CD4-positive, alpha-beta T cell (primary cell): ENCODE results near the gene OXNAD1. TPM values are rescaled to one million over a fixed set of nuclear protein-coding genes. Genes with fewer than 3 reads are reported as not detected.

Source experiments
- ATAC-seq: fragments of 200-7000 bp; cut with Tn5 transposase; one replicate; pipeline ENCODE4 v1.10.0; 2022; ENCODE audit warnings: mild to moderate bottlenecking; ENCODE audit not compliant: poor library complexity
- CTCF ChIA-PET: fragments of 350-600 bp; sonication (Branson Sonifier 250); formaldehyde crosslinking; loops from one replicate; lab custom pipeline; 2021; ENCODE audit warnings: antibody characterized with exemption, inconsistent platforms; lab: Charles Lee
- POLR2A ChIA-PET: fragments of 350-600 bp; sonication (Branson Sonifier 250); formaldehyde crosslinking; loops from one replicate; lab custom pipeline; 2021; ENCODE audit warnings: antibody characterized with exemption, inconsistent platforms; lab: Charles Lee
- DNase-seq, 14 experiments: peaks; one replicate each; pipeline ENCODE4 v3.0.0-alpha.2; 2013 to 2020; ENCODE audit warnings: mixed read lengths in 2 of 14
- H3K27ac ChIP-seq, 2 donors: one replicate each; pipeline versions ENCODE4 v1.5.1 to v1.7.0; 2013; ENCODE audit warnings: low read length in 2 of 2, low read depth in 1 of 2, mild to moderate bottlenecking in 1 of 2
- H3K27me3 ChIP-seq, 2 experiments: 1 replicate in 1 of 2; 2 replicates in 1 of 2; pipeline versions ENCODE4 v1.6.1 to v1.7.0; 2013; ENCODE audit warnings: low read length in 2 of 2, control low read depth in 1 of 2, mild to moderate bottlenecking in 1 of 2, moderate library complexity in 1 of 2; ENCODE audit not compliant: insufficient read depth in 2 of 2, control insufficient read depth in 1 of 2
- H3K36me3 ChIP-seq: one replicate; pipeline ENCODE4 v1.6.1; 2013; ENCODE audit warnings: low read length, control low read depth; ENCODE audit not compliant: insufficient read depth
- H3K4me1 ChIP-seq: one replicate; pipeline ENCODE4 v1.6.1; 2013; ENCODE audit warnings: low read length, control low read depth; ENCODE audit not compliant: insufficient read depth
- H3K4me3 ChIP-seq: one replicate; pipeline ENCODE4 v1.5.1; 2013; ENCODE audit warnings: mild to moderate bottlenecking, low read length, moderate library complexity
- H3K9me3 ChIP-seq, 2 experiments: 1 replicate in 1 of 2; 2 replicates in 1 of 2; pipeline versions ENCODE4 v1.6.1 to v1.7.0; 2013; ENCODE audit warnings: low read length in 2 of 2, mild to moderate bottlenecking in 2 of 2, control low read depth in 1 of 2, moderate library complexity in 1 of 2; ENCODE audit not compliant: control insufficient read depth in 1 of 2, insufficient read depth in 1 of 2
- H3K27ac Mint-ChIP-seq: one replicate; pipeline ENCODE4 v1.8.0; 2020; ENCODE audit warnings: mixed read lengths
- H3K27me3 Mint-ChIP-seq: one replicate; pipeline ENCODE4 v1.8.0; 2021; ENCODE audit warnings: mixed read lengths
- H3K36me3 Mint-ChIP-seq: one replicate; pipeline ENCODE4 v1.8.0; 2021; ENCODE audit warnings: low read depth, mixed read lengths
- H3K4me1 Mint-ChIP-seq: one replicate; pipeline ENCODE4 v1.8.0; 2021; ENCODE audit warnings: low read depth, mixed read lengths
- H3K4me3 Mint-ChIP-seq: one replicate; pipeline ENCODE4 v1.8.0; 2020; ENCODE audit warnings: mild to moderate bottlenecking, mixed read lengths
- H3K9me3 Mint-ChIP-seq: one replicate; pipeline ENCODE4 v1.8.0; 2020; ENCODE audit warnings: mixed read lengths
- CTCF ChIP-seq: fragments of 200-600 bp; IDR thresholded peaks from one replicate; pipeline ENCODE4 v1.8.0; 2022; ENCODE audit warnings: antibody characterized with exemption, mild to moderate bottlenecking
- intact Hi-C, 2 experiments: fragments of 100-400 bp; cut with DNase I in 1 of 2; cut with micrococcal nuclease in 1 of 2; formaldehyde crosslinking; loops; one replicate each; pipeline versions ENCODE4 v1.15.1 to v1.9.0; 2023 to 2025; cut with DNase I, micrococcal nuclease
- total RNA-seq, 174 experiments: library from RNA in 2 of 174; stranded (reverse) in 2 of 174; gene quantifications; one replicate each; pipeline ENCODE4 v1.2.3 and lab custom pipeline; 2021 to 2026

Gene OXNAD1
- total RNA-seq, 2 experiments from 2014 or later: 135 TPM

- intact Hi-C loops: loop anchor here (5.0 to 10.0 kb wide), 4 partner anchors 407 to 839 kb away; partner anchors contain the start of genes BTD (in 1 of the 2), EAF1 (in 1 of the 2), HACL1 (in 1 of the 2) and METTL6 (in 1 of the 2)
- Histone ChIP-seq H3K27ac (peak overlapping the region; percentile 91 to 94), H3K4me3 (peak overlapping the region; percentile 78), H3K27me3 (no peaks in the 10 kb centered on the region), H3K36me3 (peaks cover 24% of the 10 kb centered on the region), H3K4me1 (peaks cover 20% of the 10 kb centered on the region), H3K9me3 (no peaks in the 10 kb centered on the region)
- H3K9me3 Mint-ChIP-seq: no peaks in the 10 kb centered on the region
- peaks cover 48% of the 10 kb centered on the region for H3K4me1 Mint-ChIP-seq
- H3K36me3 Mint-ChIP-seq: peaks cover 28% of the 10 kb centered on the region
- POLR2A ChIA-PET: interaction anchor here (0.7 to 3.4 kb wide), 19 partner anchors 10 to 1478 kb away, joined by 3 to 49 read pairs (median 6); partner anchors contain the start of genes CAPN7 and TBC1D5
- TF ChIP-seq CTCF: no peak
- H3K27me3 Mint-ChIP-seq: no peaks in the 10 kb centered on the region
- DNase-seq (no peak), ATAC-seq (no peak)
- H3K27ac Mint-ChIP-seq: peak overlapping the region; percentile 97
- CTCF ChIA-PET: interaction anchor here (0.9 to 8.6 kb wide), 9 partner anchors 12 to 287 kb away, joined by 3 to 78 read pairs (median 6); partner anchors contain the start of gene RFTN1
- peak overlapping the region; percentile 100 for H3K4me3 Mint-ChIP-seq
Measured at GRCh38 chr3:16264174-16264707, 771 bp upstream of the OXNAD1 start.

- H3K27me3 ChIP-seq: no peaks in the 10 kb centered on the region
- H3K4me3 ChIP-seq: peak overlapping the region; percentile 78
- peaks cover 30% of the 10 kb centered on the region for H3K36me3 Mint-ChIP-seq
- peaks cover 17% of the 10 kb centered on the region for H3K36me3 ChIP-seq
- H3K4me1 Mint-ChIP-seq: peaks cover 48% of the 10 kb centered on the region
- peak overlapping the region; percentile 97 for H3K27ac Mint-ChIP-seq
- peak overlapping the region; percentile 100 for H3K4me3 Mint-ChIP-seq
- peak overlapping the region; percentile 91 to 94 for H3K27ac ChIP-seq
- peaks cover 20% of the 10 kb centered on the region for H3K4me1 ChIP-seq
- no peak for DNase-seq
- no peak for ATAC-seq
- no peaks in the 10 kb centered on the region for H3K9me3 Mint-ChIP-seq
- no peaks in the 10 kb centered on the region for H3K27me3 Mint-ChIP-seq
- H3K9me3 ChIP-seq: no peaks in the 10 kb centered on the region
- CTCF ChIA-PET: interaction anchor here (1.1 to 8.6 kb wide), 8 partner anchors 18 to 286 kb away, joined by 3 to 78 read pairs (median 7); partner anchors contain the start of gene RFTN1
- POLR2A ChIA-PET: interaction anchor here (0.9 to 3.4 kb wide), 19 partner anchors 11 to 1477 kb away, joined by 3 to 49 read pairs (median 6); partner anchors contain the start of genes CAPN7 and TBC1D5
- intact Hi-C loops: loop anchor here (1.0 to 10.0 kb wide), 7 partner anchors 21 to 967 kb away; partner anchors contain the start of genes BTD (in 1 of the 2), EAF1 (in 1 of the 2), HACL1 (in 1 of the 2) and METTL6 (in 1 of the 2)
- no peak for TF ChIP-seq CTCF
Measured at GRCh38 chr3:16265455-16265786, 409 bp downstream of the OXNAD1 start.

DNA sequence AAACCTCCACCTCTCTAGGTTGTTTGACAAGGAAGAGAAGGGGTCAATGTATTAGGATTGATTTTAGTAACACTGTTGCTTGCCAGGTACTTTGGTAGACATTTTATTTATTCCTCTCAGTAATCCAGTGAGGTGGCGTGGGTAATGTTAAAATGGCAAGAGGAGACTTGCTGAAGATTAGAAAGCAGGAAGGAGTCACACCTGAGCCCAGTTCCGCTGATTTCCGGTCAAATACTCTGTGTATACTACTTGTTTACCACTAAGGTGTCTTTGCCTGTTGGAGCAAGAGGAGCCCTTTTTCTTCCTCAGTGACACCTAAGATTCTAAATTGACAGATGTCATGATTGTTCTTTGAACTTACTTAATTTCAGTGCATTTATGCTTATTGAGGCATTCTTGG is 1.7 kb downstream of the OXNAD1 start:
- ChIA-PET CTCF (interaction anchor here (1.2 to 8.6 kb wide), 7 partner anchors 19 to 284 kb away, joined by 3 to 78 read pairs (median 8); partner anchors contain the start of gene RFTN1), POLR2A (interaction anchor here (0.8 to 3.4 kb wide), 2 partner anchors 34 to 35 kb away, joined by 3 to 14 read pairs; no protein-coding TSS in a partner anchor)
- peaks cover 43% of the 10 kb centered on the region for H3K36me3 Mint-ChIP-seq
- peaks cover 48% of the 10 kb centered on the region for H3K4me1 Mint-ChIP-seq
- no peaks in the 10 kb centered on the region for H3K27me3 Mint-ChIP-seq
- DNase-seq: no peak
- peak overlapping the region in 1 of 2 donors; percentile 14 for H3K27ac ChIP-seq
- ATAC-seq: no peak
- no peaks in the 10 kb centered on the region for H3K9me3 Mint-ChIP-seq
- H3K9me3 ChIP-seq: no peaks in the 10 kb centered on the region
- intact Hi-C loops: loop anchor here (5.0 to 10.0 kb wide), 5 partner anchors 261 to 966 kb away; partner anchors contain the start of genes BTD (in 1 of the 2), EAF1 (in 1 of the 2), HACL1 (in 1 of the 2) and METTL6 (in 1 of the 2)
- H3K4me1 ChIP-seq: peaks cover 20% of the 10 kb centered on the region
- TF ChIP-seq CTCF: no peak
- no peaks in the 10 kb centered on the region for H3K27me3 ChIP-seq
- H3K4me3 Mint-ChIP-seq: peak overlapping the region; percentile 60
- peak overlapping the region; percentile 97 for H3K27ac Mint-ChIP-seq
- H3K4me3 ChIP-seq: no peak overlapping the region
- H3K36me3 ChIP-seq: peaks cover 16% of the 10 kb centered on the region
